GM23338 (cell line): Measurements from ENCODE around the gene KCNMA1. TPM values are rescaled to one million over a fixed set of nuclear protein-coding genes. Genes with fewer than 3 reads are reported as not detected.

Experiments used
- ATAC-seq: fragments of 200-7000 bp; cut with Tn5 transposase; 3 replicates; pipeline ENCODE4 v1.9.1; 2020
- DNase-seq: peaks from one replicate; pipeline ENCODE4 v3.0.0-alpha.2; 2015; ENCODE audit warnings: low spot score
- H2AFZ ChIP-seq: fragments of 200-600 bp; sonication (generic); 2 replicates; pipeline ENCODE4 v1.8.0; 2016; ENCODE audit warnings: antibody characterized with exemption, mild to moderate bottlenecking, moderate library complexity
- H3F3A ChIP-seq: fragments of 200-600 bp; sonication (generic); replicated peaks from 2 replicates; pipeline ENCODE4 v1.8.0; 2017; ENCODE audit warnings: antibody characterized with exemption, mixed run types, low read depth
- H3K27ac ChIP-seq: fragments of 200-600 bp; sonication (generic); 2 replicates; pipeline ENCODE4 v1.6.1; 2016; ENCODE audit warnings: low read depth
- H3K27me3 ChIP-seq: fragments of 200-600 bp; sonication (generic); 2 replicates; pipeline ENCODE4 v1.8.0; 2016; ENCODE audit warnings: mild to moderate bottlenecking, mixed run types, moderate library complexity; ENCODE audit not compliant: insufficient read depth
- H3K36me3 ChIP-seq: fragments of 200-600 bp; sonication (generic); 2 replicates; pipeline ENCODE4 v1.8.0; 2016; ENCODE audit warnings: mild to moderate bottlenecking; ENCODE audit not compliant: insufficient read depth
- H3K4me1 ChIP-seq: fragments of 200-600 bp; sonication (generic); 2 replicates; pipeline ENCODE4 v1.8.0; 2016; ENCODE audit warnings: mild to moderate bottlenecking, moderate library complexity; ENCODE audit not compliant: insufficient read depth
- H3K4me2 ChIP-seq: fragments of 200-600 bp; sonication (generic); 2 replicates; pipeline ENCODE4 v1.7.1; 2017; ENCODE audit warnings: mixed run types
- H3K4me3 ChIP-seq: fragments of 200-600 bp; sonication (generic); 2 replicates; pipeline ENCODE4 v1.6.1; 2016; ENCODE audit warnings: mixed run types
- H3K79me2 ChIP-seq: fragments of 200-600 bp; sonication (generic); replicated peaks from 2 replicates; pipeline ENCODE4 v1.8.0; 2017; ENCODE audit warnings: mild to moderate bottlenecking; ENCODE audit not compliant: insufficient read depth
- H3K9me2 ChIP-seq: fragments of 200-600 bp; sonication (generic); 2 replicates; pipeline ENCODE4 v1.8.0; 2017; ENCODE audit not compliant: insufficient read depth
- H4K20me1 ChIP-seq: fragments of 200-600 bp; sonication (generic); replicated peaks from 2 replicates; pipeline ENCODE4 v1.8.0; 2017; ENCODE audit warnings: mild to moderate bottlenecking; ENCODE audit not compliant: insufficient read depth
- H3K27ac Mint-ChIP-seq: 2 replicates; pipeline ENCODE4 v1.8.0; 2020; ENCODE audit warnings: inconsistent platforms, mild to moderate bottlenecking, moderate library complexity, mixed read lengths
- H3K27me3 Mint-ChIP-seq: 3 replicates; pipeline ENCODE4 v1.8.0; 2022; ENCODE audit warnings: low read depth, mild to moderate bottlenecking, moderate library complexity, mixed read lengths, inconsistent platforms; ENCODE audit not compliant: insufficient read depth, poor library complexity
- H3K36me3 Mint-ChIP-seq: 3 replicates; pipeline ENCODE4 v1.8.0; 2021; ENCODE audit warnings: low read depth, mild to moderate bottlenecking, inconsistent platforms, moderate library complexity, mixed read lengths
- H3K4me1 Mint-ChIP-seq: 3 replicates; pipeline ENCODE4 v1.8.0; 2020; ENCODE audit warnings: mild to moderate bottlenecking, inconsistent platforms, mixed read lengths
- H3K4me3 Mint-ChIP-seq: 3 replicates; pipeline ENCODE4 v1.8.0; 2021; ENCODE audit warnings: moderate library complexity, mild to moderate bottlenecking, inconsistent platforms, mixed read lengths
- H3K9me3 Mint-ChIP-seq: 3 replicates; pipeline ENCODE4 v1.8.0; 2020; ENCODE audit warnings: moderate library complexity, mild to moderate bottlenecking, inconsistent platforms, mixed read lengths
- EZH2 ChIP-seq: fragments of 200-600 bp; sonication (generic); IDR thresholded peaks from one replicate; pipeline ENCODE4 v1.8.0; 2017; ENCODE audit warnings: antibody characterized with exemption, mild to moderate bottlenecking, low read depth; ENCODE audit not compliant: unreplicated experiment
- EZH2phosphoT487 ChIP-seq: fragments of 200-600 bp; sonication (generic); IDR thresholded peaks from one replicate; pipeline ENCODE4 v1.8.1; 2018; ENCODE audit warnings: antibody characterized with exemption; ENCODE audit not compliant: unreplicated experiment
- POLR2AphosphoS5 ChIP-seq: IDR thresholded peaks from 2 replicates; pipeline ENCODE4 v1.6.1; 2016; ENCODE audit warnings: antibody characterized with exemption, low read depth
- ZNF331 ChIP-seq: fragments of 250-450 bp; sonication (Bioruptor Pico); IDR thresholded peaks from 2 replicates; pipeline ENCODE4 v1.5.0; 2020; ENCODE audit warnings: low read depth, mild to moderate bottlenecking, moderate library complexity
- polyA plus RNA-seq: library from polyadenylated mRNA; unstranded; fragments of >200 nt; fragmentation: Nextera tagmentation; extraction: Ambion mirVana; gene quantifications from 2 replicates; pipeline ENCODE4 v1.2.1, GENCODE V29; 2016
- total RNA-seq: library from RNA; depleted of rRNA; stranded (reverse); fragments of >200 nt; shearing (Covaris generic); gene quantifications from 2 replicates; pipeline ENCODE4 v1.2.3, GENCODE V29; 2014
- TF ChIP-seq, protein P1 (sequence below): fragments of 250-450 bp; sonication (Bioruptor Pico); IDR thresholded peaks from 2 replicates; pipeline ENCODE4 v1.5.0; 2020; ENCODE audit warnings: mild to moderate bottlenecking, moderate library complexity
- TF ChIP-seq, protein P2 (sequence below): IDR thresholded peaks from 2 replicates; pipeline ENCODE4 v1.6.1; 2016; ENCODE audit warnings: antibody characterized with exemption

Gene KCNMA1
- total and polyA plus RNA-seq, 2 experiments from 2014 or later: 8.2 to 9.0 TPM

DNA sequence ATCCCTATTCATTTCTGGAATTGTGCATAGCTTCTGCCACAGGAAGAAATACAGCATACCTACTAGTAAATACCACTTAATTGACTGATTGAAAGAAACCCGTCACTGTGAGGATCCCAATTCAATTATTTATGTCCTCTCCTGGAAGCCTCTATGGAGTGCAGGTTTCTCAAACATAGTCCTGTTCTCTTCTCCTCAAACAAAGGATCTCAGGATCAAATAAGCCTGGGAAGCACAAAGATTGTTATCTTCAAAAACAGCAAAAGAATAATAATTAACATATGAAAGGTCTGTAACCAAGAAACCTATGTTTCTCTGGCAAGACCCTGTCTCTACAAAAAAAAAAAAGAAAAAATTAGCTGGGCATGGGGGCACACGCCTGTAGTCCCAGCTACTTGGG is 127.3 kb downstream of the KCNMA1 start:
- no peak for DNase-seq
- Mint-ChIP-seq H3K4me3 (no peak overlapping the region), H3K27ac (no peak overlapping the region), H3K36me3 (no peaks in the 10 kb centered on the region), H3K9me3 (no peaks in the 10 kb centered on the region), H3K4me1 (peaks cover 27% of the 10 kb centered on the region), H3K27me3 (peaks cover 2% of the 10 kb centered on the region)
- Histone ChIP-seq H3K4me2 (no peak overlapping the region), H3K27me3 (no peaks in the 10 kb centered on the region), H3K9me2 (0 out of 2 replicates have a peak, but pooled peaks cover 2% of the 10 kb centered on the region), H3K4me3 (no peak overlapping the region), H3F3A (no peaks in the 10 kb centered on the region), H3K4me1 (peaks cover 12% of the 10 kb centered on the region; the same call in 1 of the 2 replicates), H2AFZ (no peak overlapping the region), H3K27ac (no peak overlapping the region), H3K36me3 (no peaks in the 10 kb centered on the region), H4K20me1 (no peaks in the 10 kb centered on the region), H3K79me2 (no peaks in the 10 kb centered on the region)
- no peak for TF ChIP-seq ZNF331 (CRISPR knock-in tag)
- TF ChIP-seq, protein P1, sequence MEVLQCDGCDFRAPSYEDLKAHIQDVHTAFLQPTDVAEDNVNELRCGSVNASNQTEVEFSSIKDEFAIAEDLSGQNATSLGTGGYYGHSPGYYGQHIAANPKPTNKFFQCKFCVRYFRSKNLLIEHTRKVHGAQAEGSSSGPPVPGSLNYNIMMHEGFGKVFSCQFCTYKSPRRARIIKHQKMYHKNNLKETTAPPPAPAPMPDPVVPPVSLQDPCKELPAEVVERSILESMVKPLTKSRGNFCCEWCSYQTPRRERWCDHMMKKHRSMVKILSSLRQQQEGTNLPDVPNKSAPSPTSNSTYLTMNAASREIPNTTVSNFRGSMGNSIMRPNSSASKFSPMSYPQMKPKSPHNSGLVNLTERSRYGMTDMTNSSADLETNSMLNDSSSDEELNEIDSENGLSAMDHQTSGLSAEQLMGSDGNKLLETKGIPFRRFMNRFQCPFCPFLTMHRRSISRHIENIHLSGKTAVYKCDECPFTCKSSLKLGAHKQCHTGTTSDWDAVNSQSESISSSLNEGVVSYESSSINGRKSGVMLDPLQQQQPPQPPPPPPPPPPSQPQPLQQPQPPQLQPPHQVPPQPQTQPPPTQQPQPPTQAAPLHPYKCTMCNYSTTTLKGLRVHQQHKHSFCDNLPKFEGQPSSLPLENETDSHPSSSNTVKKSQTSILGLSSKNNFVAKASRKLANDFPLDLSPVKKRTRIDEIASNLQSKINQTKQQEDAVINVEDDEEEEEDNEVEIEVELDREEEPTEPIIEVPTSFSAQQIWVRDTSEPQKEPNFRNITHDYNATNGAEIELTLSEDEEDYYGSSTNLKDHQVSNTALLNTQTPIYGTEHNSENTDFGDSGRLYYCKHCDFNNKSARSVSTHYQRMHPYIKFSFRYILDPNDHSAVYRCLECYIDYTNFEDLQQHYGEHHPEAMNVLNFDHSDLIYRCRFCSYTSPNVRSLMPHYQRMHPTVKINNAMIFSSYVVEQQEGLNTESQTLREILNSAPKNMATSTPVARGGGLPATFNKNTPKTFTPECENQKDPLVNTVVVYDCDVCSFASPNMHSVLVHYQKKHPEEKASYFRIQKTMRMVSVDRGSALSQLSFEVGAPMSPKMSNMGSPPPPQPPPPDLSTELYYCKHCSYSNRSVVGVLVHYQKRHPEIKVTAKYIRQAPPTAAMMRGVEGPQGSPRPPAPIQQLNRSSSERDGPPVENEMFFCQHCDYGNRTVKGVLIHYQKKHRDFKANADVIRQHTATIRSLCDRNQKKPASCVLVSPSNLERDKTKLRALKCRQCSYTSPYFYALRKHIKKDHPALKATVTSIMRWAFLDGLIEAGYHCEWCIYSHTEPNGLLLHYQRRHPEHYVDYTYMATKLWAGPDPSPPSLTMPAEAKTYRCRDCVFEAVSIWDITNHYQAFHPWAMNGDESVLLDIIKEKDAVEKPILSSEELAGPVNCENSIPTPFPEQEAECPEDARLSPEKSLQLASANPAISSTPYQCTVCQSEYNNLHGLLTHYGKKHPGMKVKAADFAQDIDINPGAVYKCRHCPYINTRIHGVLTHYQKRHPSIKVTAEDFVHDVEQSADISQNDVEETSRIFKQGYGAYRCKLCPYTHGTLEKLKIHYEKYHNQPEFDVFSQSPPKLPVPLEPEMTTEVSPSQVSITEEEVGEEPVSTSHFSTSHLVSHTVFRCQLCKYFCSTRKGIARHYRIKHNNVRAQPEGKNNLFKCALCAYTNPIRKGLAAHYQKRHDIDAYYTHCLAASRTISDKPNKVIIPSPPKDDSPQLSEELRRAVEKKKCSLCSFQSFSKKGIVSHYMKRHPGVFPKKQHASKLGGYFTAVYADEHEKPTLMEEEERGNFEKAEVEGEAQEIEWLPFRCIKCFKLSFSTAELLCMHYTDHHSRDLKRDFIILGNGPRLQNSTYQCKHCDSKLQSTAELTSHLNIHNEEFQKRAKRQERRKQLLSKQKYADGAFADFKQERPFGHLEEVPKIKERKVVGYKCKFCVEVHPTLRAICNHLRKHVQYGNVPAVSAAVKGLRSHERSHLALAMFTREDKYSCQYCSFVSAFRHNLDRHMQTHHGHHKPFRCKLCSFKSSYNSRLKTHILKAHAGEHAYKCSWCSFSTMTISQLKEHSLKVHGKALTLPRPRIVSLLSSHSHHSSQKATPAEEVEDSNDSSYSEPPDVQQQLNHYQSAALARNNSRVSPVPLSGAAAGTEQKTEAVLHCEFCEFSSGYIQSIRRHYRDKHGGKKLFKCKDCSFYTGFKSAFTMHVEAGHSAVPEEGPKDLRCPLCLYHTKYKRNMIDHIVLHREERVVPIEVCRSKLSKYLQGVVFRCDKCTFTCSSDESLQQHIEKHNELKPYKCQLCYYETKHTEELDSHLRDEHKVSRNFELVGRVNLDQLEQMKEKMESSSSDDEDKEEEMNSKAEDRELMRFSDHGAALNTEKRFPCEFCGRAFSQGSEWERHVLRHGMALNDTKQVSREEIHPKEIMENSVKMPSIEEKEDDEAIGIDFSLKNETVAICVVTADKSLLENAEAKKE (CRISPR knock-in tag): no peak
- TF ChIP-seq EZH2phosphoT487: no peak
- no peak for TF ChIP-seq EZH2
- TF ChIP-seq, protein P2, sequence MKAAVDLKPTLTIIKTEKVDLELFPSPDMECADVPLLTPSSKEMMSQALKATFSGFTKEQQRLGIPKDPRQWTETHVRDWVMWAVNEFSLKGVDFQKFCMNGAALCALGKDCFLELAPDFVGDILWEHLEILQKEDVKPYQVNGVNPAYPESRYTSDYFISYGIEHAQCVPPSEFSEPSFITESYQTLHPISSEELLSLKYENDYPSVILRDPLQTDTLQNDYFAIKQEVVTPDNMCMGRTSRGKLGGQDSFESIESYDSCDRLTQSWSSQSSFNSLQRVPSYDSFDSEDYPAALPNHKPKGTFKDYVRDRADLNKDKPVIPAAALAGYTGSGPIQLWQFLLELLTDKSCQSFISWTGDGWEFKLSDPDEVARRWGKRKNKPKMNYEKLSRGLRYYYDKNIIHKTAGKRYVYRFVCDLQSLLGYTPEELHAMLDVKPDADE: no peak
- no peak for TF ChIP-seq POLR2AphosphoS5
- ATAC-seq: no peak
